ENCODE results near the gene IGFLR1. TPM values are rescaled to one million over a fixed set of nuclear protein-coding genes. Genes with fewer than 3 reads are reported as not detected.

The IGFLR1 gene, protein sequence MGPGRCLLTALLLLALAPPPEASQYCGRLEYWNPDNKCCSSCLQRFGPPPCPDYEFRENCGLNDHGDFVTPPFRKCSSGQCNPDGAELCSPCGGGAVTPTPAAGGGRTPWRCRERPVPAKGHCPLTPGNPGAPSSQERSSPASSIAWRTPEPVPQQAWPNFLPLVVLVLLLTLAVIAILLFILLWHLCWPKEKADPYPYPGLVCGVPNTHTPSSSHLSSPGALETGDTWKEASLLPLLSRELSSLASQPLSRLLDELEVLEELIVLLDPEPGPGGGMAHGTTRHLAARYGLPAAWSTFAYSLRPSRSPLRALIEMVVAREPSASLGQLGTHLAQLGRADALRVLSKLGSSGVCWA
- total RNA-seq, result 6.3 and 6.7 TPM in 2 replicates

DNA sequence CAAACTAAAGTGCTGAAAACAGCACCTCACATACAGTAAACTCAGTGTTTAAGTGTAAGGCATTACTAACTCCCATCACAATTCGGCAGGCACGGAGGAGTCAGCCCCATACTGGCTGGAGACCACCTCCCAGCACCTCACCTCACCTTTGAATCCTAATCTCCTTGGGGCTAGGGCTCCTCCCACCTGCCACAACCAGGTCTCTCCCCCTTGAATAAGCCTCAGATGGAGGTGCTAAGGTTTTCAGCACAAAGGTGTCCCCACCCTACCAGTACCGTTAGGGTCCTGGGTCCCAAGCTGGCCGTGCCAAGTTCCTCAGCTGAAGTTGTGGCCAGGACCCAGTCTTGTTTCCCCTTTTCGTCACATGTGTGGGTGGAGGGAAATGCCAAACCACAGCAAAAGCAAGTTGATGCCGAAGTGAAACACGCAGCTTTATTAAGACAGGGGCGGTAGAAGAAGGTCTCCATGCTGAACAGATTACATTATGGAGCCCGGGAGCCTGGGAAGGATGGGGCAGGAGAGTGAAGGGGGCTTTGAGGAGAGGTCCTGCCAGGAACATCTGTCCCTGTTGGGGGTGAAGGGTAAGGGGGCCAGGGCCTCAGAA, at the start of gene IGFLR1:
Gene IGFLR1 (minus strand): TSS at position 332 of the 604 bp plus-strand sequence. CDS start 1,272 bp downstream, outside the sequence.

DNA sequence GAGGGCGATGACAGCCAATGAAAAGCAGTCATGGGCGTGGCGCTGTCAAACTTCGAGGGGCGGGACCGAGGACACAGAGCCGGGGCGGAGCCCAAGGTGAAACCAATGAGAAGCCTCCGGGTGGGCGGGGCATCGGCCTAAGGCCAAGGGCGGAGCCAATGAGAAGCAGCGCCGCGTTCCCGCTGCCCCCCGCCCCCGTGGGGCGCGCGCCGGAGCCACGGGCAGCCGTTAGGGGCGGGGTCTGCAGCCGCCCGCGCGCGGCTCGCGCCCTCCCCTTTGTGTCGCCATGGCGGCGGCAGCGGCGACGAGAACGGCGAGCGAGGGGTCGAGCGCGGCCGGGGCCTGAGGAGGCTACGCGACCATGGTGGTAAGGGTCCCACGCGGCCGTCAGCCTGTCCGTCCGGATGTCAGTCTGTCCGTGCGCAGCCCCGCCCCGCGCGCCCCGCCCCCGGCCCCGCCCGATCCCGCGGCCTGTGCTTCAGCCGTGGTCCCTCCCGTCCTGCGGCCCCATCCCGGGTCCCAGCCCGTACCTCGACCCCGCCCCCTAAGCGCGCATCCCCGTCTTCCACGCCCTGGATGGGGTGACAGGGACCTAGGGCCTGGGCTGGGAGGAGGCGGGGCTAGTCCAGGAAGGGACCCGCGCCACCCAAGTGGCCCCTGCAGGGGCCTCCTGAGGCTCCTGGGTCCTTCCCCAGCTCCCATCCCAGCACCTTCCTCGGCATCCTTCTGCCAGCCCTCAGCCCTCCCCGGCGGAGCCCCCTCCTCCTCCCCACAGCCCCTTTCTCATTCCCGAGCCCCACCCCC, 33.2 kb upstream of the IGFLR1 start, which contains the start of gene ARHGAP33:
Gene ARHGAP33 (plus strand): TSS at position 267 of the 804 bp plus-strand sequence. CDS start 95 bp downstream, at position 362.

DNA sequence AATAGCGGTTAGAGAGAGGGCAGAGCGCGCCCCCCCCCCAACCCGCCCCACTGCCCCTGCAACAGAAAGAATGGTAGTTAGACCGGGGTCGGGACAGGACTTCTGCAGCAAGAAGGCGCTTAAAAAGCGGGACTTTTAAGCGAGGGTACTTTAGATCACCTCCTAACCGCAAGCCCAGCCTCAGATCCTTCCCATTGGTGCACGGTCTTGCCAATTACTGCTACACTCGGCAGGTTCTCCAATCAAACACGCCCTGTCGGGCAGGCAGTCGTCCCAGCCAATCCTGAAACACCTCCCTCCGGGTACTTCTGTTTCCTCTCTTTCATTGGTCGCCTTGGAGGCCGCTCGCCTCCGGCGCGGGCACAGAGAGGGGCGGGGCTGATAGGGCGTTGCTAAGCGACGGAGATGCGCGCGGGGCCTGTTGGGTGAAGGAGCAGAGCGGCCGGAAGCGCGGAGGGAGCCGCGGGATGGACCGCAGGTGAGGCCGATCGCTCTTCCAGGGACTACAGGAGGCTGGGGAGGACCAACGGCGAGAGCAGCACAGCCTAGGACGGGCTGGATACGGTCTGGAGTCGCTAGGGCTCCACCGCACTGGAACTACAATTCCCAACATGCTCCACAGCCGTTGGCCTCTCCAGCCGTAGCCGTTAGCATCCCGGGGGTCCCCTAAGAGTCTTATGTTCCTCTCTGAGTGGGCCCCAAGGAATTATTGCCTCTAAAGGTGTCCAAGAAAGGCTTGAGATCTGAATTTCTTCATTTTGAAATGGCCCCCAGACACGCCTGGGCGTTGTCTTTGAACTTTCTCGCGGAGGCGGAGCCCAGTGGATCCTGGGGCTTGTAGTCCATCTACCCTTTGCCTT, 15.7 kb upstream of the IGFLR1 start, which contains the start of gene PROSER3:
Gene PROSER3 (plus strand): TSS at position 428 of the 860 bp plus-strand sequence. CDS start 40 bp downstream, at position 468.

DNA sequence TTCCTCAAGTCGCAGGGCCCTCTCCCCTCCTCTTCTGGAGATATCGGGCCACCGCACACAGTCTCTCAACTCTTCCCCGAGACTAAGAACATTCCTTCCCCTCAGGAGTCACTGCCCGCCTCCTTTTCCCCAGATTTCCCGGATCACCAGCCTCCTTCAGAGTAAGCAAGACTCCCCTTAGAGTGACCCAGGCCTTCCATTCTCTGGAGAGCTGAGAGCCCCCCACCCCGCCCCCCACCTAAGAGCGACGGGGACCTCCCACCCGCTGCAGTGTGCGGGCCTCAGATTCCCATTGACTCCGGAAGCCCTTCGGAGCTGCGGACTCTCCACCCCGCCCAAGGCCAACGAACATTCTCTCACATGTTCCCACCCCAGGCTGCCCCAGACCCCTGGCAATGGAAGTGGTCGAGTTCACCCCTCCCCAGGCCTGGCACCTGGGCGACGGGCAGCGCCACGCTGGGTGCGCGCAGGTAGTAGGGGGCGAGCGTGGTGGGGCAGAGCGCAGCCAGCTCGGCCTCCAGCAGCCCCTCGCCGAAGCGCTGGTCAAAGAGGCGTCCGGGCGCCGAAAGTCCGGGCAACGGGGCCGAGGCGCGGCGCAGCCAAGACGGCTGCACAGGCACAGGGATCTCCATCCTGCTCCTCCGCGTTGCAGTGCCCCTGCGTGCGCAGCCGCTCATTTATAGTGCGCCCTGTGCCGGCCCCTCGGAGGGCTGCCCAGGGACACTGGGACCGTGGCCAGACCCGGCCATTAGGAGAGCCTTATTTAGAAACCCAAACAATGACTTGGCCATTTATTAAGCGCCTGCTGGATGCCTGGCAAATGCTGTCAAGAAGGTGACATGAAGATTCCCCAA, 14.4 kb upstream of the IGFLR1 start, which contains the start of gene HSPB6:
Gene HSPB6 (minus strand): TSS at position 653 of the 854 bp plus-strand sequence. CDS start 21 bp downstream, at position 632.

DNA sequence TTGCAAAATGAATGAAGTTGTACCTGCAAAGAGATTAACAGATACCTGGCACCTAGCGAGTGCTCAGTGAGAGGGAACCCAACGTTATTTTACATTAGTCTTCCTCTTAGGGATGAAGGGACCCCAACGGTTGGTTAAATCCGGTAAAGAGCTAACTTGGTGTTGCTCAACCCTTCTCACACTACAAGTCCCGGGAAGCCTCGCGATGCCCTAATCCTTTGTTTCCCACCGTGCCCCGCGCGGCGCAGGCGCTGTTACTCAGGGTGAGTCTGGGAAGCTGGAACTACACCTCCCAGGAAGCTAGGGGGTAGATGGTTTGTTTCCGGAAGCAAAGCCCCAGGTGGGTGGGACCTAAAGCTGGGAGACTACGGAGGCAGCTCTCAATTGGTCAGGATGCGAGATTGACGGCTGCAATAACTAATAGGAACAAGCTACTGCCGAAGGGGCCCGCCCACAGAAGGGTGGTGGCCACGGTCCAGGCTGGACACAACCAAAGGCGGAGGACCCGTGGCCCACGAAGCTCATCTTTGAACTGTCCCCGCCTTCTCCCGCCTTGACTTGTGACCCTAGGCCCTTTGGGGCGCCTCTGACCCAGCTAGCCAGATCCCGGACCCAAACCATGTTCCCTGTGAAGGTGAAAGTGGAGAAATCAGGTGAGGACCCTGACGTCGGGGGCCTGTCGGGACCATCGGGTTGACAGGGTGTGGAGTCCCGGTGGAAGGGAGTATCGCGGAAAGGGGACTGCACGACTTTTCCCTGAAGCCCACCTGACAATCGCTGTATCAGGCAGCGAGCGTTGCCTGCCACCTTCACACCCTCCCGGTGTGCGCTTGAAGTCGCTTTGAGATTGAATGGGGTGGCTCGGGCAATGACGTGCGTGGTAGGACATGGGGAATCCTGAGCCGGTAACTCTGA, 6.1 kb upstream of the IGFLR1 start, which contains the start of gene LIN37:
Gene LIN37 (plus strand): TSS at position 471 of the 915 bp plus-strand sequence. CDS start 149 bp downstream, at position 620.

DNA sequence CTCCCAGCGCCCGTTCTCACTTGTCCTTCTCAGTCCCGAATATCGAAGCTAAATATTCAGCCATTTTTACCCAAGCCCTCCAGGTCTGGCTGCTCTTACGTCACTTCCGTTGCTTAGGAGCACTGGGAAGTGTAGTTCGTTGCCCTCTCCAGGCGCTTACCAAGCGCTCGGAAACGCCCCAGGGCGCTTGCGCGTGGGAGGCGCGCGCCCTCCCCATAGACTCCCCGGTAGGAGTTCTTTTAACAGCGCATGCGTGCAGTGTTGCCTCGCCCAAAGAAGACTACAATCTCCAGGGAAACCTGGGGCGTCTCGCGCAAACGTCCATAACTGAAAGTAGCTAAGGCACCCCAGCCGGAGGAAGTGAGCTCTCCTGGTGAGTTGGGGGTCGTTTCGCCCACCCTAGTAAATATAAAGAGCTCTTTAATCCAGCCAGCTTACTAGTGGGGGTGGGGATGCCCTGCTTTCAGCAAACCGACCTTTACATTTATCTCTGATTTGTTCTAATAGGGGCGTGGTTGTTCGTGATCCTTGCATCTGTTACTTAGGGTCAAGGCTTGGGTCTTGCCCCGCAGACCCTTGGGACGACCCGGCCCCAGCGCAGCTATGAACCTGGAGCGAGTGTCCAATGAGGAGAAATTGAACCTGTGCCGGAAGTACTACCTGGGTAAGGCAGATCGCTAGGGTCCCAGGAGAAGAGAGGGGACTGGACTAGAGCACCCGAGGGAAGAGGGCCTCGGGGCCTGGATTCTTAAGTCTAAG, 3.3 kb upstream of the IGFLR1 start, which contains the start of the genes PSENEN and U2AF1L4:
Gene PSENEN (plus strand): TSS at position 324 of the 759 bp plus-strand sequence. CDS start 280 bp downstream, at position 604.
Gene U2AF1L4 (minus strand): TSS at position 91 of the 759 bp plus-strand sequence. CDS start 27 bp downstream, at position 64.

DNA sequence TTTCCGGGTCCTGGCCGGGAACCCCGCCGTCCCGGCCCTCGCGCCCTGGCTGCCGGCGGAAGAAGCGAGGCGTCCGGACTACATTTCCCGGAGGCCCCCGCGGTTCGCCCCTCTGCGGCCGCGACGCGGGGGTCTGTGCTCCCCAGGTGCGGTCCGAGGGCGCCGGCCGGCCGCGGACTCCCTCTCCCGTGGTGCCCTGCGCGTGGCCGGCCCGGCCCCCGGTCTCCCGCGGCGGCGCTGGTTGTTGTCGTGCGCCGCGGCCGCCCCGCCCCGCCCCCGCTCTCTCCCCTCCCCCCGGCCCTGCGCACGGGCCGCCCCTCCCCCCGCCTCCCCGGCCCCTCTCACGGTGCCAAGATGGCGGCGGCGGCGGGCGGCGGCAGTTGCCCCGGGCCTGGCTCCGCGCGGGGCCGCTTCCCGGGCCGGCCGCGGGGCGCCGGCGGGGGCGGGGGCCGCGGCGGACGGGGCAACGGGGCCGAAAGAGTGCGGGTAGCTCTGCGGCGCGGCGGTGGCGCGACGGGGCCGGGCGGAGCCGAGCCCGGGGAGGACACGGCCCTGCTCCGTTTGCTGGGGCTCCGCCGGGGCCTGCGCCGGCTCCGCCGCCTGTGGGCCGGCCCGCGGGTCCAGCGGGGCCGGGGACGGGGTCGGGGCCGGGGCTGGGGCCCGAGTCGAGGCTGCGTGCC, 24.4 kb downstream of the IGFLR1 start, which contains the start of gene KMT2B:
Gene KMT2B (plus strand): TSS at position 339 of the 680 bp plus-strand sequence. CDS start 16 bp downstream, at position 355.

DNA sequence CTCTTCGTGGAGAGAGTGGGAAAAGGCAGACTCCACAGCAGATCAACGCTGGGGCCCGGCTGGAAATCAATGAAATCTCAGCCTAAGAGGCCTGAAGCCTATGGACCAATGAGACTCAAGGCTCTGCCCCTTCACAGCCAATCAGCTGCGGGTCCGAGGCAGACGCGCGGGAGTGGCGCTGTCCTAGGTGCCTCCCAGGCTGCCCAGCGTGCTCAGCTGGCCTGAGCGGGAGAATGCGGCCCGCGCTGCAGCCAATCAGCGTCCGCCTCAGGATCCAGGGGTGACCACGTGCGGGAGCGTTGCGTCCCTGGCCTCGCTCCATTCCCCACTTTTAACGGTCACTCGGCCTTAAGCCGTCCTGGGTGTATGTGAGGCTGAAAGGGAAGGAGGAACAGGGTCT, 38.0 kb downstream of the IGFLR1 start, which contains the start of gene ZBTB32:
Gene ZBTB32 (plus strand): TSS at position 341 of the 400 bp plus-strand sequence. CDS start 10,069 bp downstream, outside the sequence.

Other genes with a start within 250 kb of the IGFLR1 start
- gene DMKN, start 228.8 kb downstream of the IGFLR1 start, total RNA-seq, result 490 and 661 TPM in 2 replicates
- 62.1 and 80.8 TPM in 2 replicates for gene SBSN, start 214.1 kb downstream of the IGFLR1 start, total RNA-seq
- not detected in 2 replicates for gene GAPDHS, start 209.0 kb downstream of the IGFLR1 start, total RNA-seq
- gene TMEM147, start 196.8 kb downstream of the IGFLR1 start, total RNA-seq, result 116 and 138 TPM in 2 replicates
- gene ATP4A, start 178.8 kb downstream of the IGFLR1 start, total RNA-seq, result not detected in 2 replicates
- gene PMIS2, start 156.3 kb downstream of the IGFLR1 start, total RNA-seq, result not detected in 2 replicates
- 10.9 TPM in 2 replicates for gene HAUS5, start 129.7 kb downstream of the IGFLR1 start, total RNA-seq
- 103 and 118 TPM in 2 replicates for gene RBM42, start 113.4 kb downstream of the IGFLR1 start, total RNA-seq
- 0.35 and 0.51 TPM in 2 replicates for gene ETV2, start 100.7 kb downstream of the IGFLR1 start, total RNA-seq
- gene COX6B1, start 94.1 kb downstream of the IGFLR1 start, total RNA-seq, result 473 and 703 TPM in 2 replicates
- not detected in 2 replicates for gene UPK1A, start 75.9 kb downstream of the IGFLR1 start, total RNA-seq
- gene ZBTB32, start 37.9 kb downstream of the IGFLR1 start, total RNA-seq, result not detected in 2 replicates
- 16.7 and 19.3 TPM in 2 replicates for gene KMT2B, start 24.4 kb downstream of the IGFLR1 start, total RNA-seq
- gene U2AF1L4, start 3.0 kb upstream of the IGFLR1 start, total RNA-seq, result 7.9 and 9.1 TPM in 2 replicates
- gene PSENEN, start 3.2 kb upstream of the IGFLR1 start, total RNA-seq, result 45.9 and 62.3 TPM in 2 replicates
- gene LIN37, start 6.1 kb upstream of the IGFLR1 start, total RNA-seq, result 10.4 and 43.5 TPM in 2 replicates
- gene HSPB6, start 14.6 kb upstream of the IGFLR1 start, total RNA-seq, result 0.35 TPM in 1 of 2 replicates, not detected in the other
- 6.5 and 19.5 TPM in 2 replicates for gene PROSER3, start 15.7 kb upstream of the IGFLR1 start, total RNA-seq
- 5.6 and 7.5 TPM in 2 replicates for gene ARHGAP33, start 33.1 kb upstream of the IGFLR1 start, total RNA-seq
- not detected in 2 replicates for gene PRODH2, start 70.4 kb upstream of the IGFLR1 start, total RNA-seq
- gene NPHS1, start 110.1 kb upstream of the IGFLR1 start, total RNA-seq, result not detected in 2 replicates
- gene KIRREL2, start 114.5 kb upstream of the IGFLR1 start, total RNA-seq, result 0.14 TPM in 1 of 2 replicates, not detected in the other
- 1.9 and 2.8 TPM in 2 replicates for gene APLP1, start 126.1 kb upstream of the IGFLR1 start, total RNA-seq
- 4.8 and 21.3 TPM in 2 replicates for gene NFKBID, start 158.1 kb upstream of the IGFLR1 start, total RNA-seq
- gene HCST, start 160.1 kb upstream of the IGFLR1 start, total RNA-seq, result not detected in 2 replicates
- not detected in 2 replicates for gene TYROBP, start 165.8 kb upstream of the IGFLR1 start, total RNA-seq
- 6.5 and 10.8 TPM in 2 replicates for gene LRFN3, start 193.9 kb upstream of the IGFLR1 start, total RNA-seq

Measured in airway epithelial cell (primary cell).